ENCODE measurements around the gene ALG8. TPM values are rescaled to one million over a fixed set of nuclear protein-coding genes. Genes with fewer than 3 reads are reported as not detected.

ALG8 gene
- total RNA-seq, 1 donor from 2014 or later: 18.4 TPM

GRCh38 chr11:78170413-78170812, 31.0 kb upstream of the ALG8 start:
- peaks cover 7% of the 10 kb centered on the region for H3K36me3 ChIP-seq (ENCODE audit: control insufficient read depth, insufficient read depth, low read length)
- no peak overlapping the region for H3K4me3 ChIP-seq (ENCODE audit: low read depth, low read length)
- no peak for DNase-seq (ENCODE audit: low read depth)
- no peak for TF ChIP-seq CTCF (IDR thresholded peaks at IDR 0.05; ENCODE audit: insufficient read depth, low read length, severe bottlenecking)
- FAIRE-seq: no peak
- H3K27me3 ChIP-seq (ENCODE audit: control insufficient read depth, insufficient read depth, low read length): no peaks in the 10 kb centered on the region

- H3K36me3 ChIP-seq (ENCODE audit: control insufficient read depth, insufficient read depth, low read length): peaks cover 3% of the 10 kb centered on the region
- no peaks in the 10 kb centered on the region for H3K27me3 ChIP-seq (ENCODE audit: control insufficient read depth, insufficient read depth, low read length)
- FAIRE-seq (no peak), DNase-seq (ENCODE audit: low read depth) (no peak)
- H3K4me3 ChIP-seq (ENCODE audit: low read depth, low read length): no peak overlapping the region
- no peak for TF ChIP-seq CTCF (IDR thresholded peaks at IDR 0.05; ENCODE audit: insufficient read depth, low read length, severe bottlenecking)
Observed at GRCh38 chr11:78168539-78169477, 29.4 kb upstream of the ALG8 start.

GRCh38 chr11:78166855-78167469, 27.5 kb upstream of the ALG8 start:
- H3K36me3 ChIP-seq (ENCODE audit: control insufficient read depth, insufficient read depth, low read length): no peaks in the 10 kb centered on the region
- H3K27me3 ChIP-seq (ENCODE audit: control insufficient read depth, insufficient read depth, low read length): no peaks in the 10 kb centered on the region
- no peak for FAIRE-seq
- no peak overlapping the region for H3K4me3 ChIP-seq (ENCODE audit: low read depth, low read length)
- no peak for TF ChIP-seq CTCF (IDR thresholded peaks at IDR 0.05; ENCODE audit: insufficient read depth, low read length, severe bottlenecking)
- no peak for DNase-seq (ENCODE audit: low read depth)

- DNase-seq (ENCODE audit: low read depth) (no peak), FAIRE-seq (no peak)
- Histone ChIP-seq H3K36me3 (ENCODE audit: control insufficient read depth, insufficient read depth, low read length) (no peaks in the 10 kb centered on the region), H3K4me3 (ENCODE audit: low read depth, low read length) (no peak overlapping the region), H3K27me3 (ENCODE audit: control insufficient read depth, insufficient read depth, low read length) (no peaks in the 10 kb centered on the region)
- TF ChIP-seq CTCF (IDR thresholded peaks at IDR 0.05; ENCODE audit: insufficient read depth, low read length, severe bottlenecking): no peak
Observed at GRCh38 chr11:78164471-78164870, 25.0 kb upstream of the ALG8 start.

GRCh38 chr11:78163828-78164227, 24.4 kb upstream of the ALG8 start:
- Histone ChIP-seq H3K27me3 (ENCODE audit: control insufficient read depth, insufficient read depth, low read length) (no peaks in the 10 kb centered on the region), H3K4me3 (ENCODE audit: low read depth, low read length) (no peak overlapping the region), H3K36me3 (ENCODE audit: control insufficient read depth, insufficient read depth, low read length) (no peaks in the 10 kb centered on the region)
- DNase-seq (ENCODE audit: low read depth) (no peak), FAIRE-seq (no peak)
- TF ChIP-seq CTCF (IDR thresholded peaks at IDR 0.05; ENCODE audit: insufficient read depth, low read length, severe bottlenecking): no peak
